GM18502 (cell line): ENCODE data around the gene PIM2.

Experiments used
- ATAC-seq: cut with Tn5 transposase; IDR thresholded peaks from one replicate; pipeline ENCODE4 v1.9.1; 2021; ENCODE audit warnings: mild to moderate bottlenecking; ENCODE audit not compliant: unreplicated experiment, poor library complexity

Gene PIM2

GRCh38 chrX:48909703-48910294 is 9.0 kb downstream of the PIM2 start:
- ATAC-seq = no peak

- ATAC-seq = no peak
These were observed 10.2 kb downstream of the PIM2 start for GRCh38 chrX:48908600-48908999.

- ATAC-seq = no peak
These were observed 13.6 kb downstream of the PIM2 start for GRCh38 chrX:48905090-48905790.

- no peak for ATAC-seq
These were observed 14.2 kb downstream of the PIM2 start for GRCh38 chrX:48904626-48905025.

- no peak for ATAC-seq
These were observed 14.6 kb downstream of the PIM2 start for GRCh38 chrX:48904180-48904579.

- ATAC-seq = no peak
These were observed 15.5 kb downstream of the PIM2 start for GRCh38 chrX:48903290-48903689.

GRCh38 chrX:48902776-48903175 is 16.0 kb downstream of the PIM2 start:
- ATAC-seq = no peak

GRCh38 chrX:48902135-48902534 is 16.7 kb downstream of the PIM2 start:
- no peak for ATAC-seq

- no peak for ATAC-seq
These were observed 17.8 kb downstream of the PIM2 start for GRCh38 chrX:48901069-48901468.

GRCh38 chrX:48899078-48899410 is 19.8 kb downstream of the PIM2 start:
- no peak for ATAC-seq

- ATAC-seq = peak; percentile 91
These were observed 21.1 kb downstream of the PIM2 start, which contains the start of the genes PQBP1 and TIMM17B for GRCh38 chrX:48897625-48898306. Gene PQBP1 (plus strand): TSS chrX:48897930. CDS start chrX:48898510, 580 bp downstream. Gene TIMM17B (minus strand): TSS chrX:48897768. CDS start chrX:48897749, 19 bp downstream.

GRCh38 chrX:48897157-48897624 is 21.6 kb downstream of the PIM2 start:
- peak; percentile 7 for ATAC-seq

GRCh38 chrX:48896611-48897011 is 22.2 kb downstream of the PIM2 start:
- ATAC-seq = no peak

- ATAC-seq = no peak
These were observed 23.9 kb downstream of the PIM2 start for GRCh38 chrX:48894891-48895290.

- no peak for ATAC-seq
These were observed 25.1 kb downstream of the PIM2 start for GRCh38 chrX:48893556-48894348.

GRCh38 chrX:48892896-48893295 is 25.9 kb downstream of the PIM2 start:
- ATAC-seq = no peak

GRCh38 chrX:48891402-48892288 is 27.2 kb downstream of the PIM2 start:
- ATAC-seq = peak; percentile 84

- peak; percentile 52 for ATAC-seq
These were observed 27.9 kb downstream of the PIM2 start for GRCh38 chrX:48890934-48891401.

- peak; percentile 12 for ATAC-seq
These were observed 28.4 kb downstream of the PIM2 start for GRCh38 chrX:48890296-48890925.
